Left renal pelvis (tissue), 4 donors: ENCODE results near the gene OGFOD3. TPM values are rescaled to one million over a fixed set of nuclear protein-coding genes. Genes with fewer than 3 reads are reported as not detected.
"Not testable (repeated sequence)": the region's sequence is repeated elsewhere in the genome, so short reads cannot be mapped to it uniquely, and the experiment has no call there.

Source experiments
- DNase-seq, 4 donors: peaks; one replicate each; pipeline ENCODE4 v3.0.0-alpha.2; 2013; ENCODE audit warnings: low read depth in 4 of 4, low spot score in 3 of 4
- polyA plus RNA-seq, 4 donors: library from polyadenylated mRNA; unstranded; fragments of 120-200 nt; gene quantifications; one replicate each; pipeline ENCODE4 v1.2.1, GENCODE V29; 2013; ENCODE audit not compliant: insufficient read length in 4 of 4

OGFOD3 gene
- polyA plus RNA-seq, 4 donors: 19.7 to 28.4 (median 25.0) TPM

- DNase-seq: not testable (repeated sequence)
Observed at GRCh38 chr17:82359451-82360074, 58.8 kb downstream of the OGFOD3 start.

DNA sequence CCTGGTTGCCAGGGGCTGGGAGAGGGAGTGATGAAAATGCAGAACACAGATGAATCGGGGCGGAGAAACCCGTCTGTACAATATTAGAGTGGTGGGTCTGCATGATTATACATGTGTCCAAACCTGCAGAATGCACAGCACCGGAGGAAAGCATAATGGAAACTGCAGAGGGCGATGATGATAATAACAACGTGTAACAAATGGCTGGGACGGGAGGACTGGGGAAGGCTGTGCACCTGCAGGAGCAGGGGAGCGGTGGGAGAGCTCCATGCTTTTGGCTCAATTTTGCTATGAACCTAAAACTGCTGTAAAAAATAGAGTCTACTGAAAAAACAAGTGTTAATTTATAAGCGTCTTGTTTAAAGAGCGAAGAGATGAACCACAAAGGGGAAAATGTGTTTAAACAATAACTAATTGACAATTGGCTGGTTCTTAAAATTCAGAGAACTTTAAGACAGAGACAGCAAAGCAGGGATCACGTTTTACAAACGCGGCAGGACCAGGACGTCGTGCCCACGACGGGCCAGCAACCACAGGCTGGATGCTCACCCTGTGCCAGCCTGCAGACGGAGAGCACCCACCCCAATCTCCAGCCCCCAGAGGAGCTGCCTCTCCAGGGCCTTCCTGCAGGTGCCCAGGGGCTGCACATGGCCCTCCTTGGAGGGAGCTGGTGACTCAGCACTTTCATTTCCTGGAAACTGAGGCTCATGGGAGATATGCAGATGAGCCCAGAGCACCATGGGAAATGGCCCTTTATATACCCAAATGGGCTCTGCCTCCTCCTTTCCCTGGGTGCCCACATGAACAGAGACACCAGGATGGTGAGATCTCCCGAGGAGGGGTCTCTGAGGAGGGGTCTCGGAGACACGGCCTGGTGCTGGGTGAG, 59.7 kb downstream of the OGFOD3 start, which contains the start of gene TEX19:
Gene TEX19, plus strand, starts transcription at position 783 of the 886 bp plus-strand sequence. CDS start 2,904 bp downstream, outside the sequence.
- no peak for DNase-seq

DNA sequence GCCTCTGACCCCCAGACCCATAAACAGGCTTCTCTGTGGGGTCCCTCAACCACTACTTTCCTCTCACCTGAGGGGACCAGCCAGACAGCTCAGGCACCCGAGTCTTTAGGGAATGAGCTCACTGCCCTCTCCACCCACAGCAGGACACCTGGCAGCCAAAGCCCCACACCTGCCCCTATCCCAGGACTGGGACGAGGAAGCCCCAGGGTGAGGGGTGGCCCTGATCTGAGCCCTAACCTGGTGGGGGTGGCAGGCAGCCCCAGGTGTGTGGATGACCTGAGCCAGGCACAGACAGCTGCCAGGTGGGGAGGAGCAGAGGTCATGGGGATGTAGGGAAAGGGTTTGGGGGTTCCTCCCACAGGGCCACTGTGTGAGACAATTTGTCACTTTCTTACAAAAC, 61.0 kb downstream of the OGFOD3 start:
- no peak for DNase-seq

GRCh38 chr17:82356845-82357355, 61.5 kb downstream of the OGFOD3 start:
- no peak for DNase-seq

- DNase-seq: no peak
Observed at GRCh38 chr17:82355770-82356427, 62.5 kb downstream of the OGFOD3 start.

GRCh38 chr17:82354804-82355308, 63.5 kb downstream of the OGFOD3 start:
- no peak for DNase-seq

- no peak for DNase-seq
Observed at GRCh38 chr17:82353484-82353883, 64.9 kb downstream of the OGFOD3 start.

GRCh38 chr17:82351713-82352488, 66.5 kb downstream of the OGFOD3 start:
- DNase-seq: peak in 3 of 4 donors; percentile 73 to 80 (median 77)

- no peak for DNase-seq
Observed at GRCh38 chr17:82351254-82351712, 67.1 kb downstream of the OGFOD3 start.

DNA sequence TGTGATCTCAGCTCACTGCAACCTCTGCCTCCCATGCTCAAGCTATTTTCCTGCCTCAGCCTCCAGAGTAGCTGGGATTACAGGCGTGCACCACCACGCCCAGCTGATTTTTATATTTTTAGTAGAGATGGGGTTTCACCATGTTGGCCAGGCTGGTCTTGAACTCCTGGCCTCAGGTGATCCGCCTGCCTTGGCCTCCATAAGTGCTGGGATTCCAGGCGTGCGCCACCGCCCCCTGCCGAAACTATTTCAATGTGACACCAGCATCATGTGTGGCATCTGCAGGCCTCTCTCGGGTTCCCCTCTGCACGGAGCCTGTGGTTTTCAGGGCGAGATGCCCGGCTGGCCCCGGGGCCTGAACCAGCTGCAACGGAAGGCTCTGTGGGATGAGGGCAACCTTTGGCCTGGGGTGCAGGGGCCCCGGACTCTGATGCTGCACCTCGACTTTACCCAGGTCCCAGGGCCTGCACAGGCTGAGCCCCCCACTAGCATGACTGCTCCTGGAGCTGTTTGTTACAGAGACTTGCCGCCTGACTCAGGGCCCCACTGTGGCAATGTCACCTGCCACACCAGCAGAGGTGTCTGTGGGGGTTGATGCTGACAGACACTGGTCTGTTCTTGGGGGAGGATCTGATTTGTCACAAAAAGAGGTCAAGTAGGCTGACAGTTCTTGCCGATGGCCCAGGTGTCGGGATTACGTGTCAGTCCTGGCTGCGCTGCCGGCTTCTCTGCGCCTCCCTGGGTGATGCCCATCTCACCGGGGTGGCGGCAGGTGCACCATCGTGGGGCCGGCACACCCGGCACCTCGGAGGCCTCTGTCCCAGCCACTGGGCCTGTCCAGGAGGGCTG, 68.0 kb downstream of the OGFOD3 start:
- DNase-seq: no peak

- no peak for DNase-seq
Observed at GRCh38 chr17:82349287-82349701, 69.1 kb downstream of the OGFOD3 start.

GRCh38 chr17:82348866-82349265, 69.5 kb downstream of the OGFOD3 start:
- no peak for DNase-seq

- no peak for DNase-seq
Observed at GRCh38 chr17:82348434-82348833, 70.0 kb downstream of the OGFOD3 start.

DNA sequence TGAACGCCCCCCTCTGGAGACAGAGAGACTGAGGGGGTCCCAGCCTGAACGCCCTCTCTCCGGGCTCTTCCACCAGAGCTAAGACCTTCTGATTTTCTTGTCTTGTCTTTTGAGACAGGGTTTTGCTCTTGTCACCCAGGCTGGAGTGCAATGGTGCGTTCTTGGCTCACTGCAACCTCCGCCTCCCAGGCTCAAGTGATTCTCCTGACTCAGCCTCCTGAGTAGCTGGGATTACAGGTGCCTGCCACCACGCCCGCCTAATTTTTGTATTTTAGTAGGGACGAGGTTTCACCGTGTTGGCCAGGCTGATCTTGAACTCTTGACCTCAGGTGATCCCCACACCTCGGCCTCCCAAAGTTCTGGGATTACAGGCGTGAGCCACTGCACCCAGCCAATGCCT, 70.4 kb downstream of the OGFOD3 start:
- DNase-seq: not testable (repeated sequence)

DNA sequence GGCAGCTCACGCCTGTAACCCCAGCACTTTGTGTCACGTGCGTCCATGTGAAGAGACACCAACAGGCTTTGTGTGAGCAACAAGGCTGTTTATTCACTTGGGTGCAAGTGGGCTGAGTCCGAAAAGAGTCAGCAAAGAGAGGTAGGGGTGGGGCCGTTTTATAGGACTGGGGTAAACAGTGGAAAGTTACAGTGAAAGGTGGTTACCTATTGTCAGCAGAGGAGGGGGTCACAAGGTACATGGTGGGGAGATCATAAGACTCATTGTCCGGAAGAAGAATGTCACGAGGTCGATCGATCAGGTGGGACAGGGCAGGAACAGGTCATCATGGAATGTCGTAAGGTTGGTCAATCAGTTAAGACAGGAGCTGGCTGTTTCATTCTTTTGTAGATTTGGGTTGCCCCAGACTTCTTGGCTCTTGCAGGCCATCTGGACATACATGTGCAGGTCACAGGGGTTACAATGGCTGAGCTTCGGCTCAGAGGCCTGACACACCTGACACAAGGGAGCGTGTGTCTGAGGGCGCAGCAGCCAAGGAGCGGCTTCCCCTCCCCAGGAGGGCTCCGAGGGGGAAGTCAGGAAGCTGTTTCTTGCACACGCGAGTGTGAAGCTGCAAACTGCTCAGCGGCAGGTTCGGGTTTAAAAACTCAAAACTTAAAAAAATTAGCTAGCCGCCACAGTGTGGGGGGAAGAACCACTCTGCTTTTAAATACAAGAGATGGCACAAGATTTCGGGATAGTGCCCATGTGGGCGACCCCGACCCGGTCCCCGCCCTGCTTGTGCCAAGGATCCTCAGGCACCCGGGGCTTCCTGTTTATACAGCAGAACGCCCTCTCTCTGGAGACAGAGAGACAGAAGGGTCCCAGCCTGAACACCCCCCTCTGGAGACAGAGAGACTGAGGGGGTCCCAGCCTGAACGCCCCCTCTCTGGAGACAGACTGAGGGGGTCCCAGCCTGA, 71.8 kb downstream of the OGFOD3 start:
- DNase-seq: no peak

DNA sequence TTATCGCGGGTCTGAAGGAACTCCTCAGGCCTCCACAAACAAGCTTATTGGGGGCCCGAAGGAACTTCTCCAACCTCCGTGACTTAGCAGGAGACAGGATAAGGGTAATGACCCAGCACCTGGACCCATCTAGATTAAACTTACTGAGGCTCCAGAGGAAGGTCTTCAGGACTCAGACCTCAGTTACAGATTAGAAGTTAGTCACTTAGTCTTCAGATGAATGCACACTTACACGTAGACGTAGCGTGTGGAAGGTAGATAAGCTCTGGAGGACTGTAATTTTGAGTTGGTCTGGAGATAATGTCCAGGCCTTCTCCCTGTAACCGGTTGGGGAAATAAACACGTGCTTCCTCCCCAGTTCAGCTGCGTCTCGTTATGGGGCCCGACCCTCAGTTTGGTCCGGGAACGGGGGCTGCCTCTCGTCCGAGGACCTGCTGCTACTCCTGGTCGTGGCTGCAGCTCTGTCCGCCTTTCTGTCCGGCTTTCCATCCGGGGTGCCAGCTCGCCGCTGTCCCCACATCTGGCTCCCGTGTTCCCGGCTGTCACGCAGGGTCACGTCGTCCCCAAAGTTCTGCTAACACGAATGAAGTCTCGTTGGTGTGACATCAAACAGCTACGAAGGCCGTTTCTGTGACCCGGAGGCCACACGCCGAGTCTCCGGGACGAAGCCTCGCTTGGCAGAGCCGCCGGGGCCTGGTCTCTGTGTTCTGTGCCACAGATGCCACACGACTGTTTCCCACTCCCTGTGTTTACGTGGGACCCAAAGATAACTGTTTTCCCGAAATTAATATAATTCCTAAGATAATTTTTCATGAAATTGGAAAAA, 73.0 kb downstream of the OGFOD3 start:
- DNase-seq: no peak
